ENCODE measurements around the gene TBC1D1.

The TBC1D1 gene

GRCh38 chr4:37890801-37891259 is at the start of gene TBC1D1:
Gene TBC1D1 (plus strand): TSS chr4:37891084. CDS start chr4:37902096, 11,012 bp downstream.
- DNase-seq: no peak

- DNase-seq: no peak
Measured at GRCh38 chr4:37844204-37844603, 46.7 kb upstream of the TBC1D1 start.

DNA sequence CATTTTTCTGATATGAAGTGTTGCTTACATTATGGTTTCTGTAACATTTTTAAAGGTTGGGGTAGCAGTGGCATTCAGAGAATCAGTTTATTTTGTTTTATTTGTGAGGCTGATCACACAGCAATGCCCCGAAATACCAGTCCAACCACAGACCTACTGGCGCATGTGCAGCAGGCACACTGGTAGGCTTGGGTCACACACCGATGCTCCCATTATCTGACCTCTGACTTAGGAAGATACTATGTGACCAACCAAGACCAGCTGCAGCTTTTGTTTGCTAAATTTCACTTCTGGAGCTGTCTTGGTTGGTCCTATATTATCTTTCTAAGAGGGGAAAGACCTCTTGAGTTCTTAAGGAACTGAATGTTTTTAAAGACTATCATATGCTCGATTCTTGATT is 45.7 kb upstream of the TBC1D1 start:
- no peak for DNase-seq

- no peak for DNase-seq
Measured at GRCh38 chr4:37847311-37847884, 43.5 kb upstream of the TBC1D1 start.

GRCh38 chr4:37852376-37852775 is 38.5 kb upstream of the TBC1D1 start:
- DNase-seq: no peak

DNA sequence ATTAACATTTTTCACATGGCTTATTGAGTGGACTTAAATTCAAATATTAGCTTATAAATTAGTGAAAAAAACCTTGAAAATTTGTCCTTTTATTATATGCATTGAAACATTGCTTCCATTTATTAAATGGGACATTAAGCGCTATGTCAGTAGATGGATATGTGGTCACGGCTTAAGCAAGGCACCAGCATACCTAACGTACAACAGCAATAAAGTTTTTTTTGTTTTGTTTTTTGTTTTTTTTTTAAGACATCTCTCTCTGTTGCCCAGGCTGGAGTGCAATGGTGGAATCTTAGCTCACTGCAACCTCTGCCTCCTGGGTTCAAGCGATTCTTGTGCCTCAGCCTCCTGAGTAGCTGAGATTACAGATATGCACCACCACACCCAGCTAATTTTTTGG is 32.8 kb upstream of the TBC1D1 start:
- DNase-seq: no peak

DNA sequence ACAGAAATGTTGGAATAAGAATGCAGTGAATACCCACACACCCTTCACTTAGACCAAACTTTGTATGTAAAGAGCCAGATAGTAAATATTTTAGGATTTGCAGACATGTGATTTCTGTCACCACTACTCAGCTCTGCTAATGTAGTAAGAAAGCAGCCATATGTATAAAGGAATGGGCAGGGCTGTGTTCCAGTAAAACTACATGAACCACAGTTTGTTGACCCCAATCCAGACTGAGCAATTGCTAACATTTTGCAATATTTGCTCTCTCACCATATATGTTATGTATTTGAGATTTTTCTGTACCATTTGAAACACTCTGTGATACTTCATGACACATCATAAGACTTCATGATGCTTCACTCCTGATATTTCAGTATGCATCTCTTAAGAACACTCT is 32.0 kb upstream of the TBC1D1 start:
- no peak for DNase-seq

GRCh38 chr4:37860266-37860665 is 30.6 kb upstream of the TBC1D1 start:
- no peak for DNase-seq

- no peak for DNase-seq
Measured at GRCh38 chr4:37862961-37863360, 27.9 kb upstream of the TBC1D1 start.

DNA sequence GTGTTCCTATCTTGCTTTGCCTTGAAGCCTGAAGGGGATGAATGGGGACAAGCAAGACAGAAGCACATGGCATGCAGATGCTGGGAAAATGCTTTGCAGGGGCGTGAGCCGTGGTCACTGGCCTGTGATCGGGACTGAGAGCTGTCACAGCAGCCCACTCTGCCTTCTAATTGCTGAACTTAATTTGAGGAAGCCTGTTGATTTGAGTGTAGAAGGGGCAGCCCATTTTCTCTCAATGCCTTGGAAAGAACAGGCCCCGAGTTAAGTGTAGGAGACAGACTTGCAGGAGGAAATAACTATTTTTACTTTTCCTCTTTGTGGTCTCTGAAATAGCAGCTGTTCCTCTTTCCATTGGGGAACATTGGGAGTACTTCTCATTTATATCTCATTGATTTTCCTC is 26.1 kb upstream of the TBC1D1 start:
- no peak for DNase-seq

GRCh38 chr4:37865450-37865849 is 25.4 kb upstream of the TBC1D1 start:
- DNase-seq: no peak

GRCh38 chr4:37867102-37867501 is 23.8 kb upstream of the TBC1D1 start:
- DNase-seq: no peak

GRCh38 chr4:37868238-37868637 is 22.6 kb upstream of the TBC1D1 start:
- DNase-seq: no peak

DNA sequence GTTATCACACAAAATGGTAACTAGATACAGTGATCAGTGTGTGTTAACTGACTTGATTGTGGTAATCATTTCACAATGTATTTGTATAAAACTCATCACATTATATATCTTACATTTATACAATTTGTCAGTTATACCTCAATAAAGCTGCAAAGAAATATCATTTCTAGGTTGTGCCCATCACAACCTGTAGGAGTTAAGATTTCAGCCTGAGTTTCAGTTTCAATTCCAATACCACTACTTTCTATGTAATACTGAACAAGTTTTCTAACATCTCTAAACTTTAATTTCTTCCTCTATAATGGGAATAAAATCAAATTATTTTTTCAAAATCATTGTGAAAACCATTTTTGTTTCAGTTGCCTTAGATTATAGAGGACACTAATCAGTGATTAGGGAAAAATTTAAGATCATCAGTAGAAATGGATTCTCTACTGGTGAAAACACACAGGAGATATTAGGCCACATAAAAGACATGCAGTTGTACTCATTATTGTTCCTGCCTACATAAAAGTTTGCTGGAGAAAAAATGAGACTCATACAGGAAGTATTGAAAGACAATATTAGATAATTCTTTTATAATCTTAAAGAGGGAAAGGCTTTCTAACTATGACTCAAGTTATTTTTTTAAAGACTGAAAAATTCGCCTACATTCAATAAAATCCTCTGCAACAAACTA is 18.4 kb upstream of the TBC1D1 start:
- no peak for DNase-seq

DNA sequence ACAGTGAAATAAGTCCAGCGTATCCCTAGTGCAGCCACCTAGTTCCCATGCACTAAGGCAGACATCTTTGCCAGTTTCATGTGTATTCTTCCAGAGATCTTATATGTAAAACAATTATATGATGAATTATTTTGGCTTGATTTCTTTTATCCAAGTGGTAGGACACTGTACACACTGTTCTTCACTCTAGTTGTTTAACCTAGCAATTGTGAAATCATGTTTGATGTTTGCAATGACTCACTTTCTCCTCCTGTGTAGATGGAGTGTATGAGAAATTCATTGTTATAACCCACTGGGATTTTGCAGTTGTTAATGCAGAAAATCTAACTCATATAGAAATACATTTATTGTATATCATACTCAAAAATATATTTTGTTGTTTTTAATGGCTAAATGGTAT is 17.5 kb upstream of the TBC1D1 start:
- DNase-seq: no peak

- DNase-seq: no peak
Measured at GRCh38 chr4:37876156-37876555, 14.7 kb upstream of the TBC1D1 start.

DNA sequence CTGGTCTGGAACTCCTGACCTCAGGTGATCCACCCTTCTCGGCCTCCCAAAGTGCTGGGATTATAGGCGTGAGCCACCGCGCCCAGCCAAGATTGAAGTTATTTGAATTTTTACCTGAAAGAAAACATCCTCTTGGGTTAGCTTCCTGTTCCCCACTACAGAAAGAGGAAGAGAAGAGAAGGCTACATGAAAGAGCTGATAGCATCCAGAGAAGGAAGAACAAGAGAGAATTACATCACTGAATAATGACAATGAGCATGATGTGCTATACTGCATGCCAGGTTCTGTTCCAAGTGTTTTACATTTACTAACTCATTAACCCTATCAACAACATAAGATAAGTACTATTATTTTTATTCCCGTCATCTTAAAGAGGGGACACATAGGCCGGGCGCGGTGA is 11.5 kb upstream of the TBC1D1 start:
- DNase-seq: no peak

DNA sequence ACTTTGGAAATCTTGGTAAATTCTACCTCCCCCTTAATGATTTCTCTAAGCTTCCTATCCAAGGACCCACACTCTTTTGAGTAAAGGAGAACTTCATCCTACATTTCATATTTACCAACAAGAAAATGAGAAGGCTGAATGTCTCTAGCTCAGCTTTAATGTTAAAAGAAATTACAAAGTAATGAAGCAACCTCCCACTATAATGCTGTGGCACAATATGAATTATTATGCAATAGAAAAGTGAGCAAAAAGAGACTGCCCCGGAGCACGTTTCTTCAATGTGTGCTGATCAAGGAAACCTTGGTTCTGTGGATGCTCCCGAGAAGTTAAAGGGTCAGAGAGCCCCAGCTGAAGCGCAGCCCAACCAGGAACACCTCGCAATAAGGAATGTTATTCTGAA is 9.1 kb upstream of the TBC1D1 start:
- no peak for DNase-seq

DNA sequence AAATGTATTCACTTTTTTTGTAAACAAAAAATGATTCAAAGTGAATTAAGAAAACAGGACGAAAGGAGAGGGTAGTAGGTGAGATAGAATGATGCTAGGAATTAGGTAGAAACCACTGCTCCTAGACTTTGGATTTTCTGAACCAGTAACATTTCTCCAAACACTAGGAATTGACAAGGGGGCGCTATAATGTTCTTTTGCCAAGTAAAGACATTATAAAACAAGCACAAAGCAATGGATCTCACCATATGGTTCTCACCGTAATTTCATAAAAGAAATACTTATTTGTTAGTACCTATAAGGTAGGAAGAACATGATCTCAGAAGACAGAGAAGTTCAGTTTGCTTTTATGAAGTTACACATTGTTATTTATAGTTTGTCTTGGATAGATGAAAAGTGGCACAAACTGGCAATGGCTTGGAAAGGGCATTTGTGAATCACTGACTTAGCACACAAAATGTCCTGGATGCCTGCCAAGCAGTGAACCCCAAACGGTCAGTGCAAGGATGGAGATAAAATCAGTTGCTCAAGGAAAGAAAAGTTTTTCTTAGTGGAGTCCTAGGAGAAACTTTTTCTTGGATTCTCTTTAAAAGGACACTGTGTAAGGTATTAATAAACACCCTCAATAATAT is 8.1 kb upstream of the TBC1D1 start:
- DNase-seq: no peak

DNA sequence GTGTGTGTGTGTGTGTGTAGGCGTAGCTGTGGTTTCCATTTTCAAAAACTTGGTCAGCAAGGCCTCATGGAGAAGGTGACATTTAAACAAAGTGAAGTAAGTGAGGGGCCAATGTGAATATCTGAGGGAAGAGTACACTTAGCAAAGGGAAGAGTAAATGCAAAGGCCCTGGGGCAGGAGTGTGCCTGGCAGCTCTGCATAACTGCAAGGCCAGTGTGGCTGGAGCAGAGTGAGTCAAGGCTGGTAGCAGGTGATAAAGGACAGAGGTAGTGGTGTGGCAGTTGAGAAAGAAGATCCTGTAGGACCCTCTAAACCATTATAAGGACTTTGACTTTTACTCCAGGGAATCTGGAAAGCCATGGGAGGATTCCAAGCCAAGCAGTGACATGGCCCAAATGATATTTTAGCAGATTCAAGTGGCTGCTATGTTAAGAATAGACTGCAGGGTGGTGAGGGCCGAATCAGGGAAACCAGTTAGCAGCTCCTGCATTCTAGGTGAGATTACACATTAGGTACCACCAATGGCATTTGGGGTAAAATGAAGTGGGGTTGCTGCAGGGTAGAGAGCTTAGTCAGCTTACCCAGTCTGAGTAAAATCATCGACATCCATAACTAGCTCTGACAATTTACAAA is 5.9 kb upstream of the TBC1D1 start:
- DNase-seq: no peak

DNA sequence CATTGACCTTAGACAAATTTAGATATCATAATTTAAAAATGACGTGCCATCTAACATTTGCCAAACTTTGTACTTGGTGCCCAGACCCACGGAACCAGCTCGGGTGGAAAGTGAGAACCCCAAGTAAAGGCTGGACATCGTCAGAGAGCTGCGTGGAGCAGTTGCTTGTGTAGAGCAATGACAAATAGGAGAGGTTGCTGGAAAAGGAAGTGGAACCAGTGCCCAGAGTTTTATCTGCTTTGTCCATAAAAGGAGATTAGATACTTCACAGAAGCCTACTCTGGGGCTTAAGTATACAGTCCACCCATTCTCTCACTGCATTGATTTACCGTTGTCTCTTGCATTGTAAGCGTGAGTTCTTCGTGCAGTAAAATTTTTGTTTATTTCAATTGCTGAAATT is 5.4 kb upstream of the TBC1D1 start:
- DNase-seq: no peak

DNA sequence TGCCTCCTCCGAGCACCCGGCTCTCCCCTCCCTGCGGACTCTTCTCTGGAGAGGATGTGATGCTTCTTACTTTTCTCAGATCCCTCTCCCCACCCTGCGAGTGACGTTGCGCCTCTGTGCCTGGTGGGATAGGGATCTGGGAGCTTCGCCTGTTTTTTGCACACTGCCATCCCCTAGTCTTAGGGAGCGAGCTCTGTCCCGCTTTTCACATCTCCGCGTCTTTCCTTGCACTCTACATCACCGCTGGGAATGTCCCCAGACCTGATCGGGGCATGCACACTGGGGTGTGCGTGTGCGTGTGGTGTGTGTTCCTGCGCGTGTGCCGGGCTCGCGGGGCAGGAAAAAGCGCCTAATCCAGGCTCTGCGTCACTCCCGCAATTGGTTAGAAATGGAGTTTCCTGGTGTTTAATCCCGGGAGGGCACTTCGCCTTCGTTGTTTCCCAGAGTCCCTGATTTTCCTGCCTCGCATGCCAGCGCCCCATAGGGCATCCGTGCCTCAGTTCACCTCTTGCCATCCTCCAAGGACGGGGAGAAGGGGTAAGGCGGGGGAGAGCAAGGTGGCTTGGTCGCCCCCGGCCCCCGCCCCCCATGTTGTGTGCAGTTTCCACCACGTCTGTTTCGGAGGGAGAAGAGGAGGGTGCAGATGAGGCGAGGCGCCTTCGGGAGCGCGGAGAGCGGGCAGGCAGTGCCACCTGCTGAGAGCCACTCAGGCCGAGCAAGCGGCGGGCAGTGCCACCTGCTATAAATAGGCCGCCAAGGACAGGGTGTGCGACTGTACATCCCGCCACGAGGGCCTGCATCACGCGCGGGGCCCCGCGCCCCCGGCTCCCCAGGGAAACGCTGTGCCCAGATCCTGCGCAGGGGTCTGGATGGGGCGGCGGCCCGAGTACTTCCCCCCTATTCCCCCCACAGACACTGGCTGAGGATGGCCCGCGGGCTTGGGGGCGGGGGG is 759 bp upstream of the TBC1D1 start:
- no peak for DNase-seq

All from NCI-H1694 treated with DMSO at 0.1 percent for 48 hours (cell line).